ENCODE measurements around the gene NSMCE1. TPM values are rescaled to one million over a fixed set of nuclear protein-coding genes. Genes with fewer than 3 reads are reported as not detected.
"Not testable (repeated sequence)": the region's sequence is repeated elsewhere in the genome, so short reads cannot be mapped to it uniquely, and the experiment has no call there.

NSMCE1 gene
- total RNA-seq, 4 donors from 2014 or later = 6.2 to 90.8 (median 27.2) TPM

DNA sequence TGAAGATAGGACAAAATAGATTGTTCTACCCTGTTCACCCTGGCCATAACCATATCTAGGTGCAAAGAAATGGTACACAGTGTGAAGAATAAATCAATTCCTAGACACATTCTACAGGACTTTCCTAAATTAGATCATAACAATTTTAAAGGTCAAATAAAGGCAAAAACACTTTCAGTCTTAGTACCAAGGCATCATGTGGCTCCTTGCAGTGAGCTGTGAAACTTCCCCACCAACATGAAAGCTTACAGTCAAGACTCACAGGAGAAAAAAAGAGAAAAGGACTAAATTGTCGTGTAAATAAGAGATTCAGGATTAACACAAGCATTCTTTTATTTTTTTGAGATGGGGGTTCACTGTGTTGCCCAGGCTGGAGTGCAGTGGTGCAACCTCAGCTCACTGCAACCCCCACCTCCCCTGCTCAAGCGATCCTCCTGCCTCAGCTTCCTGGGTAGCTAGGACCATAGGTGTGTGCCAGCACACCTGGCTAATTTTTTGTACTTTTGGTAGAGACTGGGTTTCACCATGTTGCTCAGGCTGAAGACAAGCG lies 14.2 kb downstream of the NSMCE1 start:
- H3K4me1 ChIP-seq = peaks cover 0 to 31% (median 5%) of the 10 kb centered on the region in 4 donors
- in situ Hi-C loops (cut with MboI; ENCODE audit: low pct_ligation_motif_present in 1 of 4, low pct_unique_long_range_greater_than_20kb in 1 of 4, low sequenced_read_pairs in 3 of 4) = no loop called here
- WGBS, 2 donors (ENCODE audit: low coverage in 1 of 2) = 71 to 85% methylated on average over 2 to 3 of the region's 3 CpGs

GRCh38 chr16:27253526-27253930 lies 15.0 kb downstream of the NSMCE1 start:
- in situ Hi-C loops (cut with MboI; ENCODE audit: low pct_ligation_motif_present in 1 of 4, low pct_unique_long_range_greater_than_20kb in 1 of 4, low sequenced_read_pairs in 3 of 4) (no loop called here), intact Hi-C loops (cut with DNase I; ENCODE audit: low total_unique reads) (no loop called here)
- H3K9me3 ChIP-seq = no peaks in the 10 kb centered on the region
- peaks cover 0 to 28% (median 5%) of the 10 kb centered on the region in 4 donors for H3K4me1 ChIP-seq
- H3K4me3 ChIP-seq = no peak overlapping the region
- DNase-seq = no peak
- H3K36me3 ChIP-seq = no peaks in the 10 kb centered on the region
- H3K27me3 ChIP-seq = no peaks in the 10 kb centered on the region
- H3K27ac ChIP-seq = peak overlapping the region; percentile 49 to 61 (median 54)
- 76 to 78% methylated on average over 6 of the region's 6 CpGs for WGBS, 2 donors (ENCODE audit: low coverage in 1 of 2)
- TF ChIP-seq POLR2A (IDR thresholded peaks at IDR 0.05) = no peak
- TF ChIP-seq CTCF (IDR thresholded peaks at IDR 0.05) = no peak
- no peak for TF ChIP-seq POLR2AphosphoS5 (IDR thresholded peaks at IDR 0.05)
- TF ChIP-seq EP300 (IDR thresholded peaks at IDR 0.05; ENCODE audit: low read depth) = no peak

More for the DNA sequence above, 14.2 kb downstream of the NSMCE1 start:
- intact Hi-C loops (cut with DNase I; ENCODE audit: low total_unique reads) = no loop called here
- no peaks in the 10 kb centered on the region for H3K36me3 ChIP-seq
- no peak overlapping the region for H3K4me3 ChIP-seq
- H3K9me3 ChIP-seq = no peaks in the 10 kb centered on the region
- DNase-seq = no peak
- TF ChIP-seq POLR2A (IDR thresholded peaks at IDR 0.05) (no peak), CTCF (IDR thresholded peaks at IDR 0.05) (no peak), POLR2AphosphoS5 (IDR thresholded peaks at IDR 0.05) (no peak)
- H3K27me3 ChIP-seq = no peaks in the 10 kb centered on the region
- H3K27ac ChIP-seq = peak overlapping the region; percentile 49 to 61 (median 54)

DNA sequence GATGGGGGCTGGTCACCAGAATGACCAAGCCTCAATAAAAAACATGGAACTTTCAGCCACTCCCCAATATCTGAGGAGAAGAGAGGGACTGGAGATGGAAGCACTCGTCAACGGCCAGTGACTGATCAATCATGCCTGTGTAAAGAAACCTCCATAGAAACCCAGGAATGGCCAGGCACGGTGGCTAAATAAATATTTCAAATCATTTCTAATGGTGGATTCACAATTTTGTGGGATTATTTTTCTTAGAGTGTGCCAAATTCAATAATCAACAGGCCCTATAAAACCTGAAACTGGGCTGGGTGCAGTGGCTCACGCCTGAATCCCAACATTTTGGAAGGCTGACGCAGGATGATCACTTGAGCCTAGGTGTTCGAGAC lies 16.4 kb downstream of the NSMCE1 start:
- no peak for DNase-seq
- Histone ChIP-seq H3K4me1 (peaks cover 0 to 18% (median 5%) of the 10 kb centered on the region in 4 donors), H3K4me3 (no peak overlapping the region), H3K27ac (no peak overlapping the region), H3K9me3 (no peaks in the 10 kb centered on the region), H3K27me3 (no peaks in the 10 kb centered on the region), H3K36me3 (no peaks in the 10 kb centered on the region)
- no peak for TF ChIP-seq EP300 (IDR thresholded peaks at IDR 0.05; ENCODE audit: low read depth)
- TF ChIP-seq CTCF (IDR thresholded peaks at IDR 0.05) = no peak
- no peak for TF ChIP-seq POLR2AphosphoS5 (IDR thresholded peaks at IDR 0.05)
- no peak for TF ChIP-seq POLR2A (IDR thresholded peaks at IDR 0.05)
- in situ Hi-C loops (cut with MboI; ENCODE audit: low pct_ligation_motif_present in 1 of 4, low pct_unique_long_range_greater_than_20kb in 1 of 4, low sequenced_read_pairs in 3 of 4) = no loop called here
- WGBS, 2 donors (ENCODE audit: low coverage in 1 of 2) = 93% methylated on average over 6 of the region's 6 CpGs; no CpG with 5 or more reads in 1 of the 2 donors
- intact Hi-C loops (cut with DNase I; ENCODE audit: low total_unique reads) = no loop called here

DNA sequence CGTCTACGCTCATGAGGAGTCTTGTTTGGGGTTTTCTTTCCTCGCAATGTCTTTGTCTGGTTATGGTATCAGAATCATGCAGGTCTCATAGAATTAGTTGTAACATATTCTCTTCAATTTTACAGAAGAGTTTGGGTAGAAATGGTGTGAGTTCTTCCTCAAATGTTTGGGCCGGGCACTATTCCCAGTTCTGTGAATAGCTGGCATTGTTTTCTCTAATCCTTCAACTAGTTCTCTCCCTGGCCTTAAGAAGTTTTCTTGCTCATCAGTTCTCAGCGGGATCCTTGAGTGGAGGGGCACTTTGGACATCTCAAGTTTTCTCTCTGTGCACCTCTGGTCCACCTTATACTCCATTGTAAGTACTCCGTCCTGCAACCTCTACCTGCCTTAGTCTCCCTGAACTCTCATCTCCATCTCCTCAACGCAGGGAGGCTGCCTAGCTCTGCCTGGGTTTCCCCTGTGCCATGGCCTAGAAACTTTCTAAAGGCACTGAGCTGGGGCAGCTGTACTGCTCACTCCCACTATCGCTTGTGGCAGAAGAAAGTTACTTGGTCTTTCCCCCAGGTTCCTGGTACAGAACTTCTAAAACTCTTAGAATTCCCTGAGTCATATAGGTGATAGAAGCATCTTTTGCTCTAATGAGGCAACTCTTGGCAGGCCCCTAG lies 16.9 kb downstream of the NSMCE1 start:
- DNase-seq = no peak
- H3K9me3 ChIP-seq = no peaks in the 10 kb centered on the region
- intact Hi-C loops (cut with DNase I; ENCODE audit: low total_unique reads) (no loop called here), in situ Hi-C loops (cut with MboI; ENCODE audit: low pct_ligation_motif_present in 1 of 4, low pct_unique_long_range_greater_than_20kb in 1 of 4, low sequenced_read_pairs in 3 of 4) (no loop called here)
- H3K4me3 ChIP-seq = no peak overlapping the region
- H3K36me3 ChIP-seq = no peaks in the 10 kb centered on the region
- no peaks in the 10 kb centered on the region for H3K27me3 ChIP-seq
- TF ChIP-seq POLR2A (IDR thresholded peaks at IDR 0.05) (no peak), CTCF (IDR thresholded peaks at IDR 0.05) (no peak), EP300 (IDR thresholded peaks at IDR 0.05; ENCODE audit: low read depth) (no peak), POLR2AphosphoS5 (IDR thresholded peaks at IDR 0.05) (no peak)
- no peak overlapping the region for H3K27ac ChIP-seq
- 94 to 95% methylated on average over 8 of the region's 8 CpGs for WGBS, 2 donors (ENCODE audit: low coverage in 1 of 2)
- peaks cover 0 to 20% (median 5%) of the 10 kb centered on the region in 4 donors for H3K4me1 ChIP-seq

- H3K4me3 ChIP-seq; DNase-seq; H3K36me3 ChIP-seq; H3K27ac ChIP-seq; intact Hi-C loops (cut with DNase I; ENCODE audit: low total_unique reads); H3K27me3 ChIP-seq; H3K9me3 ChIP-seq: not testable (repeated sequence)
- in situ Hi-C loops (cut with MboI; ENCODE audit: low pct_ligation_motif_present in 1 of 4, low pct_unique_long_range_greater_than_20kb in 1 of 4, low sequenced_read_pairs in 3 of 4) = loop anchor here in 2 of 4 donors (25.0 kb wide), 1 partner anchor 88 kb away; no protein-coding TSS in a partner anchor
- peaks cover 7 to 38% (median 14%) of the 10 kb centered on the region in 4 donors for H3K4me1 ChIP-seq
- 94 to 95% methylated on average over 4 of the region's 4 CpGs for WGBS, 2 donors (ENCODE audit: low coverage in 1 of 2)
These were observed 19.7 kb downstream of the NSMCE1 start for GRCh38 chr16:27248886-27249285.

Data from transverse colon (tissue), 4 donors.